ENCODE data around the gene ACP2. TPM values are rescaled to one million over a fixed set of nuclear protein-coding genes. Genes with fewer than 3 reads are reported as not detected.

ACP2 gene
- total and polyA plus RNA-seq, 9 of the 15 experiments (the other 6 are each of a cell fraction or from before 2014, with no cell fraction given), result 1.9 to 20.0 (median 11.6) TPM

GRCh38 chr11:47269002-47269828 is 20.6 kb upstream of the ACP2 start (continued):
- TF ChIP-seq TEAD4 (IDR thresholded peaks at IDR 0.05; ENCODE audit: low read length), result peak; percentile 49; the same call in 1 of the 2 replicates
- no peak for TF ChIP-seq TEAD4 (CRISPR knock-in tag; IDR thresholded peaks at IDR 0.05; ENCODE audit: borderline replicate concordance)
- TF ChIP-seq TRIM25 (IDR thresholded peaks at IDR 0.05; ENCODE audit: borderline replicate concordance), result no peak
- no peak for TF ChIP-seq HNRNPUL1 (IDR thresholded peaks at IDR 0.05; ENCODE audit: low read length)
- no peak for TF ChIP-seq ILK (tag; IDR thresholded peaks at IDR 0.05; ENCODE audit: borderline replicate concordance, low read depth)
- peak; percentile 46 to 99; a peak in 3 of 4 replicates for TF ChIP-seq FOXK2 (conservative IDR thresholded peaks at IDR 0.05 in 1 of 2, IDR thresholded peaks at IDR 0.05 in 1 of 2; ENCODE audit: low read depth in 2 of 2)
- 0 out of 2 replicates have a peak, but pooled peaks have one; percentile 66 for TF ChIP-seq SUPT5H (IDR thresholded peaks at IDR 0.05)
- TF ChIP-seq CREM (IDR thresholded peaks at IDR 0.05; ENCODE audit: low read depth), result peak; percentile 44; the same call in 1 of the 2 replicates
- TF ChIP-seq HDAC2 (IDR thresholded peaks at IDR 0.05), result peak; percentile 63; the same call in 1 of the 2 replicates
- peak; percentile 91 for TF ChIP-seq ELF1 (tag; IDR thresholded peaks at IDR 0.05)
- TF ChIP-seq, protein P1, sequence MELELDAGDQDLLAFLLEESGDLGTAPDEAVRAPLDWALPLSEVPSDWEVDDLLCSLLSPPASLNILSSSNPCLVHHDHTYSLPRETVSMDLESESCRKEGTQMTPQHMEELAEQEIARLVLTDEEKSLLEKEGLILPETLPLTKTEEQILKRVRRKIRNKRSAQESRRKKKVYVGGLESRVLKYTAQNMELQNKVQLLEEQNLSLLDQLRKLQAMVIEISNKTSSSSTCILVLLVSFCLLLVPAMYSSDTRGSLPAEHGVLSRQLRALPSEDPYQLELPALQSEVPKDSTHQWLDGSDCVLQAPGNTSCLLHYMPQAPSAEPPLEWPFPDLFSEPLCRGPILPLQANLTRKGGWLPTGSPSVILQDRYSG (tag; conservative IDR thresholded peaks at IDR 0.05; ENCODE audit: low read depth), result 0 out of 2 replicates have a peak, but pooled peaks have one; percentile 25
- TF ChIP-seq FOXA3 (CRISPR knock-in tag; conservative IDR thresholded peaks at IDR 0.05 in 1 of 2, IDR thresholded peaks at IDR 0.05 in 1 of 2), result peak; percentile 72 to 84
- peak; percentile 91 for TF ChIP-seq VEZF1 (CRISPR knock-in tag; IDR thresholded peaks at IDR 0.05)
- 0 out of 2 replicates have a peak, but pooled peaks have one; percentile 13 for TF ChIP-seq ZNF280B (CRISPR knock-in tag; IDR thresholded peaks at IDR 0.05)
- TF ChIP-seq NFIX (CRISPR knock-in tag; IDR thresholded peaks at IDR 0.05; ENCODE audit: low read depth), result no peak
- TF ChIP-seq RAD21 (CRISPR knock-in tag; conservative IDR thresholded peaks at IDR 0.05 in 1 of 2, IDR thresholded peaks at IDR 0.05 in 1 of 2), result peak in 1 of 2 experiments; percentile 31; a peak in 1 of 4 replicates
- TF ChIP-seq SMC3 (conservative IDR thresholded peaks at IDR 0.05; ENCODE audit: insufficient read depth, low read depth, low read length), result no peak
- TF ChIP-seq NKRF (IDR thresholded peaks at IDR 0.05; ENCODE audit: borderline replicate concordance), result peak; percentile 61; the same call in 1 of the 2 replicates

Data from K562 (cell line).